Measurements from ENCODE around the gene PPARGC1A. TPM values are rescaled to one million over a fixed set of nuclear protein-coding genes. Genes with fewer than 3 reads are reported as not detected.

Gene PPARGC1A
- total and polyA plus RNA-seq, 4 donors: 7.7 to 34.6 (median 16.3) TPM

- H3K27me3 ChIP-seq (ENCODE audit: control insufficient read depth in 4 of 4, insufficient read depth in 4 of 4, low read length in 3 of 4): no peaks in the 10 kb centered on the region
- DNase-seq (ENCODE audit: low spot score): no peak
- no peak for TF ChIP-seq MAX (IDR thresholded peaks at IDR 0.05)
- TF ChIP-seq ZBTB33 (IDR thresholded peaks at IDR 0.05): no peak
Measured at GRCh38 chr4:23894021-23894420, 4.2 kb upstream of the PPARGC1A start.

GRCh38 chr4:23891064-23891421 lies 1.2 kb upstream of the PPARGC1A start:
- no peak for TF ChIP-seq TAF1 (conservative IDR thresholded peaks at IDR 0.05)
- no peak for TF ChIP-seq HNF4A (conservative IDR thresholded peaks at IDR 0.05)
- peak; percentile 3 for TF ChIP-seq SP1 (IDR thresholded peaks at IDR 0.05)
- TF ChIP-seq NR2F2 (IDR thresholded peaks at IDR 0.05): no peak
- H3K9me3 ChIP-seq (ENCODE audit: control insufficient read depth in 4 of 4, low read length in 3 of 4): no peaks in the 10 kb centered on the region
- H3K4me3 ChIP-seq (ENCODE audit: low read depth in 1 of 3, low read length in 3 of 3): peak overlapping the region; percentile 47 to 80 (median 48)
- H3K4me1 ChIP-seq (ENCODE audit: control insufficient read depth in 4 of 4, insufficient read depth in 4 of 4, low read length in 3 of 4): peaks cover 3 to 25% (median 7%) of the 10 kb centered on the region in 4 donors
- no peak for DNase-seq (ENCODE audit: low spot score)
- peak overlapping the region; percentile 88 to 91 for H3K27ac ChIP-seq (ENCODE audit: low read depth in 1 of 2, low read length in 2 of 2)
- no peaks in the 10 kb centered on the region for H3K27me3 ChIP-seq (ENCODE audit: control insufficient read depth in 4 of 4, insufficient read depth in 4 of 4, low read length in 3 of 4)
- 13% methylated on average over 1 of the region's 1 CpG for WGBS
- H3K36me3 ChIP-seq (ENCODE audit: control insufficient read depth in 4 of 4, insufficient read depth in 3 of 4, low read depth in 1 of 4, low read length in 3 of 4): no peaks in the 10 kb centered on the region
- peak overlapping the region; percentile 68 to 97 for H3K9ac ChIP-seq (ENCODE audit: low read depth in 1 of 2, low read length in 2 of 2)

More at GRCh38 chr4:23894021-23894420, 4.2 kb upstream of the PPARGC1A start:
- Histone ChIP-seq H3K27ac (ENCODE audit: low read depth in 1 of 2, low read length in 2 of 2) (no peak overlapping the region), H3K9ac (ENCODE audit: low read depth in 1 of 2, low read length in 2 of 2) (no peak overlapping the region), H3K4me1 (ENCODE audit: control insufficient read depth in 4 of 4, insufficient read depth in 4 of 4, low read length in 3 of 4) (peaks cover 3 to 13% (median 6%) of the 10 kb centered on the region in 4 donors), H3K9me3 (ENCODE audit: control insufficient read depth in 4 of 4, low read length in 3 of 4) (no peaks in the 10 kb centered on the region), H3K4me3 (ENCODE audit: low read depth in 1 of 3, low read length in 3 of 3) (no peak overlapping the region), H3K36me3 (ENCODE audit: control insufficient read depth in 4 of 4, insufficient read depth in 3 of 4, low read depth in 1 of 4, low read length in 3 of 4) (no peaks in the 10 kb centered on the region)
- 89% methylated on average over 2 of the region's 2 CpGs for WGBS

GRCh38 chr4:23890369-23891063 lies 669 bp upstream of the PPARGC1A start:
- peak overlapping the region; percentile 88 to 91 for H3K27ac ChIP-seq (ENCODE audit: low read depth in 1 of 2, low read length in 2 of 2)
- no peak for DNase-seq (ENCODE audit: low spot score)
- peak overlapping the region; percentile 92 to 97 for H3K9ac ChIP-seq (ENCODE audit: low read depth in 1 of 2, low read length in 2 of 2)
- H3K36me3 ChIP-seq (ENCODE audit: control insufficient read depth in 4 of 4, insufficient read depth in 3 of 4, low read depth in 1 of 4, low read length in 3 of 4): no peaks in the 10 kb centered on the region
- 9% methylated on average over 9 of the region's 9 CpGs for WGBS
- peaks cover 3 to 25% (median 8%) of the 10 kb centered on the region in 4 donors for H3K4me1 ChIP-seq (ENCODE audit: control insufficient read depth in 4 of 4, insufficient read depth in 4 of 4, low read length in 3 of 4)
- H3K27me3 ChIP-seq (ENCODE audit: control insufficient read depth in 4 of 4, insufficient read depth in 4 of 4, low read length in 3 of 4): no peaks in the 10 kb centered on the region
- H3K9me3 ChIP-seq (ENCODE audit: control insufficient read depth in 4 of 4, low read length in 3 of 4): no peaks in the 10 kb centered on the region
- H3K4me3 ChIP-seq (ENCODE audit: low read depth in 1 of 3, low read length in 3 of 3): peak overlapping the region; percentile 47 to 80 (median 48)
- TF ChIP-seq HNF4G (IDR thresholded peaks at IDR 0.05): no peak
- no peak for TF ChIP-seq CTCF (IDR thresholded peaks at IDR 0.05; ENCODE audit: low read depth, low read length, missing input control)
- TF ChIP-seq REST (IDR thresholded peaks at IDR 0.05): peak; percentile 33
- TF ChIP-seq SP1 (IDR thresholded peaks at IDR 0.05): no peak
- no peak for TF ChIP-seq JUND (IDR thresholded peaks at IDR 0.05)
- peak in 1 of 2 donors; percentile 37 for TF ChIP-seq RXRA (IDR thresholded peaks at IDR 0.05)
- no peak for TF ChIP-seq MAX (IDR thresholded peaks at IDR 0.05)
- no peak for TF ChIP-seq TAF1 (conservative IDR thresholded peaks at IDR 0.05)
- TF ChIP-seq NR2F2 (IDR thresholded peaks at IDR 0.05): no peak
- no peak for TF ChIP-seq ZBTB33 (IDR thresholded peaks at IDR 0.05)
- peak in 1 of 2 donors; percentile 33 for TF ChIP-seq HNF4A (conservative IDR thresholded peaks at IDR 0.05)
- no peak for TF ChIP-seq FOXA1 (IDR thresholded peaks at IDR 0.05)
- no peak for TF ChIP-seq ATF3 (IDR thresholded peaks at IDR 0.05)
- TF ChIP-seq YY1 (IDR thresholded peaks at IDR 0.05): peak; percentile 74
- no peak for TF ChIP-seq EGR1 (IDR thresholded peaks at IDR 0.05; ENCODE audit: low read depth in 2 of 2)
- TF ChIP-seq RAD21 (IDR thresholded peaks at IDR 0.05): peak in 1 of 2 donors; percentile 21

Measured in liver (tissue), 9 donors.